GM12873 (cell line): ENCODE results near the gene KIRREL3.

Source experiments
- CTCF ChIP-seq: IDR thresholded peaks from 2 replicates; pipeline ENCODE4 v1.5.1; 2012; ENCODE audit warnings: low read depth, mild to moderate bottlenecking, moderate library complexity, low read length, control low read depth; ENCODE audit not compliant: insufficient read depth; ENCODE audit errors: missing control alignments

The KIRREL3 gene

GRCh38 chr11:126727381-126727780 is 273.2 kb downstream of the KIRREL3 start:
- TF ChIP-seq CTCF: no peak

- no peak for TF ChIP-seq CTCF
Measured at GRCh38 chr11:126725521-126725920, 275.0 kb downstream of the KIRREL3 start.

DNA sequence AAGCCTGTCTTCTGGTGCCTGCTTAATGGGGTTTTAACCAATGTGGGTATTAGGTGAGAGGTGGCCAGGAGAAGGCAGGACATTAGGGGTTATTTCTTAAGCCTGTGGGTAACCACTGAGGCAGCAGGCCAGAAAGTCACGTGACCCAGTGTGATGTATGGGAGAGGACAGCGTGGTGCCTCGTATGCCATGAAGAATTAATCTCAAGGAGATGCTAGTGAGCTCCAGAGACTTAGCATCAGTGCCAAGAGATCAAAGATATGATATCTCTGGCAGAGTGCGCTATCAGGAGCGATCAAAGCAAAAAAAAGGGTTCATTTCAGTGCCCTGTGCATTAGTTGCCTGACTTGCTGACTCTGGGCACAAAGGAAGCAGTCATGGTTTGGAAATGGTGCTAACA is 275.5 kb downstream of the KIRREL3 start:
- TF ChIP-seq CTCF: no peak

GRCh38 chr11:126723665-126724045 is 276.9 kb downstream of the KIRREL3 start:
- TF ChIP-seq CTCF: no peak

DNA sequence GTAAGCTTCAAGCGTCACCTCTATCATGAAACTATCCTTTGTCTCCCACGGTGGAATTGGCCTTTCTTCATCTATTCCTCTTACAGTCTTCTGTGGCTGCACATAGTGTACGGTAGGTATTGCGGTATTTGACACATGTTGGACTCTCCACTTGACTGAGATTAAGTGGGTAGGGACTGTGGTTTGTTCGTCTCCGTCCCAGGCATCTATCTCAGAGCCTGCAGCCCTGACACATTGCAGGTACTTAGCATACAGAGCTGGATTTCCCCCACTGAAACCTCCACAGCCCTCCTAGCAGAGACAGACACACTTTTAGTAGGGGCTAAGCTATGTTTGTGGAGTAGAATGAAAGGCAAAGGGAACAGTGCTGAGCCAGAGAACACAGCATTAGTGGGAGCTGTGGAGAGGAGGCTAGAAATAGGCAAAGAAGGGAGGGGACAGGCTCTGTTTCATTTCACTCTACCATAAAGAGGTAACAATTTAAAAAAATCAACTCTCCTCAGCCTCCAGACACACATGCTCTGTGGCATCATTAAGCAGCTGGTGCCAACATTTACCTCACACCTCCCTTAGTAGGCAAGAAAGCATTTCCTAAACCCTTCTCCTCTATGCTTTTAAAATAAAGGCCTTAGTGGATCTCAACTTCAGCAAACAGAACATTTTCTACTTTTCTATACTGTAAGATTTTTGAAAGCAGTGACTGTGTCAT is 277.5 kb downstream of the KIRREL3 start:
- TF ChIP-seq CTCF: no peak

- TF ChIP-seq CTCF: no peak
Measured at GRCh38 chr11:126722006-126722736, 278.4 kb downstream of the KIRREL3 start.

GRCh38 chr11:126720539-126721235 is 279.9 kb downstream of the KIRREL3 start:
- TF ChIP-seq CTCF: no peak
